Sigmoid colon (tissue), 4 donors: ENCODE results near the gene PTPN14.

Source experiments
- CTCF ChIP-seq, 4 experiments: fragments of 450-650 bp in 3 of 4; fragments of 200-600 bp in 1 of 4; IDR thresholded peaks; one replicate each; pipeline ENCODE4 v1.5.1; 2016 to 2019; ENCODE audit warnings: antibody characterized with exemption in 4 of 4, mild to moderate bottlenecking in 3 of 4, moderate library complexity in 2 of 4
- EP300 ChIP-seq, 4 donors: sonication (generic); formaldehyde crosslinking; IDR thresholded peaks; one replicate each; pipeline ENCODE4 v1.6.1; 2017; ENCODE audit warnings: antibody characterized with exemption in 4 of 4
- POLR2A ChIP-seq, 2 donors: fragments of 450-650 bp; IDR thresholded peaks; one replicate each; pipeline ENCODE4 v1.6.1; 2016; ENCODE audit warnings: antibody characterized with exemption in 2 of 2, mild to moderate bottlenecking in 2 of 2, moderate library complexity in 2 of 2
- POLR2AphosphoS5 ChIP-seq, 4 donors: sonication (generic); formaldehyde crosslinking; IDR thresholded peaks; one replicate each; pipeline ENCODE4 v1.6.1; 2017; ENCODE audit warnings: antibody characterized with exemption in 4 of 4

GRCh38 chr1:214444182-214444939 is 107.0 kb downstream of the PTPN14 start:
- no peak for TF ChIP-seq CTCF (IDR thresholded peaks at IDR 0.05)
- TF ChIP-seq EP300 (IDR thresholded peaks at IDR 0.05) = no peak
- no peak for TF ChIP-seq POLR2A (IDR thresholded peaks at IDR 0.05)
- TF ChIP-seq POLR2AphosphoS5 (IDR thresholded peaks at IDR 0.05) = no peak
